Activated CD4-positive, alpha-beta T cell treated with anti-CD3 and anti-CD28 coated beads, Interleukin-2, amount 50 U/mL, for 24 hours (primary cell): Measurements from ENCODE around the gene CEMIP.
"Not testable (repeated sequence)": the region's sequence is repeated elsewhere in the genome, so short reads cannot be mapped to it uniquely, and the experiment has no call there.

Source experiments
- DNase-seq, 2 donors: peaks; one replicate each; pipeline ENCODE4 v3.0.0-alpha.2; 2020; ENCODE audit warnings: low read depth in 1 of 2, low spot score in 1 of 2

The CEMIP gene

GRCh38 chr15:80755885-80756284 is 23.3 kb upstream of the CEMIP start:
- no peak for DNase-seq

GRCh38 chr15:80758130-80758745 is 20.9 kb upstream of the CEMIP start:
- no peak for DNase-seq

DNA sequence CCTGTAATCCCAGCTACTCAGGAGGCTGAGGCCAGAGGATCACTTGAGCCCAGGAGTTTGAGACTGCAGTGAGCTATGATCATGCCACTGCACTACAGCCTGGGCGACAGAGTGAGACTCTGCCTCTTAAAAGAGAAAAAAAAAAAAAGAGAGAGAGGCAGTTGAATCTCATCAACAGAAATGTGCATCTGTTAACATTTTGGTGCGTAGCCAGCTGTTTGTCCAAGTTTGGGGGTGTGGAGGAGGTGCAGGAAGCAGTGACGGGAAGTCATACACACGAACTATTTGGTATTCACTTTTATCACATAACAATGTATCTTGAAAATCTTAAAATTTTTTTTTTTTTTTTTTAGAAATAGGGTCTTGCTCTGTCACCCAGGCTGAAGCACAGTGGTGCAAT is 18.2 kb upstream of the CEMIP start:
- no peak for DNase-seq

DNA sequence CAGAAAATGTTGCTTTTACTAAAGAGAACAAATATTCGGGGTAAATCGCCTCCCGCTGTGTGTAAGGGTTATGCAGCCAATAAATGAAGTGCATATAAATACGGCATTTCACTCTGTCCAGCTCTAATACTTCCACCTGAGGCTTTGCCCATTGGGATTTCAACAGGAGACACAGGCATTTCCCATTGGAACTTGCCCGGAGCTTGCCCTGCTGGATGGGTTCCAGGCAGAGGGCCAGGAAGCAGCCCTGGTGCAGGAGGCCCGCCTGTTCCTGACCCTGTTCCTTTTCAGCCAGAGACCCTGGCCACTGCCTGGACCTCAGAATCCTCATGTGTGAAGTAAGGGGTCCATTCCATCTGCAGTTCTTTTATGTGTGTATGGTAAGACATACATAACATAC is 17.4 kb upstream of the CEMIP start:
- no peak for DNase-seq

- DNase-seq: not testable (repeated sequence)
Measured at GRCh38 chr15:80763235-80763634, 15.9 kb upstream of the CEMIP start.

DNA sequence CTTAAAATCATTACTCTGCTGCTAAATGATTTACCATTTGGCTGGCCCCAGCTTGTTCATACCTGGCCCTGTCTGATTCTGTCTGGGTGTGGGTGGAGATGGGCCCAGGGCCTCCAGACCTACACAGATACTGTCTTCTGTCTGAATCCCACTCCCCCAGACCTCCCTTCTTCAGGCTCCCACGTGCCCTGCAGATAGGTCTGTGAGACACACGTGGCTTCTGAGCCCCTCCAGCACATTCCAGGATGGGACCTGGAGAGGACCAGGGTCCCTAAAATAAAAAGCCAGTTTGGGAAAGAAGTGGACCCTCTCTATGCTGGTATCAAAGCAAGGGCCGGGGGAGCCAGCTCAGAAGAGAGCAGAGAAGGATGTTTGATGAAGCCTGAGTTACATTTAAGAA is 14.6 kb upstream of the CEMIP start:
- no peak for DNase-seq

DNA sequence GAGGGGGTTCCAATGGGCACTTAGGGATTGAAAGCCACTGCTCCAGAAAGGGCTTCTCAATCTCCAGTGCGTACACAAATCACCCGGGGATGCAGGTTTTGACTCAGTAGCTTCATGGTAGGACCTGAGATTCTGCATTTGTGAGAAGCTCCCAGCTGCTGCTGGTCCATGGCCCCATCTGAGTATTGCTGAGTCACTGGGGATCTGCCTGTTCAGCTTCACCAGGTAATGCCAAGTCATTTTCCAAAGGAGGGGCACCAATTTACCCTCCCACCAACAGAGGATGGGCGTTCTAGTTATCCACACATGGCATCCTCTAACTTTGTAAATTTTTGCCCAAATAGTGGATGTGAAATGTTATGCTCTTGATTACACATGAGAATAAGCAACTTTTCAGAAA is 12.9 kb upstream of the CEMIP start:
- DNase-seq: no peak

GRCh38 chr15:80768158-80768557 is 11.0 kb upstream of the CEMIP start:
- DNase-seq: no peak

DNA sequence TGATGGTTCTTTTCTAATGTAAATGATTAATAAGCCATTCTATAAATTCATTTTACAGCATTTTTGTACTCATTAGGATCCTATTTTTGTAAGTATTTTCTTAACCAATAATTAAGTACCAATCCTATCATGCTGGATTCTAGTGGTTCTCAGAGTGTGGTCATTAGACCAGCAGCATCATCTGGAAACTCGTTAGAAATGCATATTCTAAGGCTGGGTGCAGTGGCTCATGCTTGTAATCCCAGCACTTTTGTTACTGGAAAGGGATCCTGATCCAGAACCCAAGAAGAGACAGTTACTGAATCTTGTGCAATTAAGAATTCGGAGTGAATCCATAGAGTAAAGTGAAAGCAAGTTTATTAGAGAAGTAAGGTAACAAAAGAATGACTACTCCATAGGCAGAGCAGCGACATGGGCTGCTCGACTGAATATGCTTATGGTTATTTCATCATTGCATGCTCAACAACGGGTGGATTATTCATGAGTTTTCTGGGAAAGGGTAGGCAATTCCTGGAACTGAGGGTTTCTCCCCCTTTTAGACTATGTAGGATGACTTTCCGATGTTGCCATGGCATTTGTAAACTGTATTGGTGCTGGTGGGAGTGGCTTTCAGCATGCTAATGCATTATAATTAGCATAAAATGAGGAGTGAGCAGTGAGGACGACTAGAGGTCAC is 9.9 kb upstream of the CEMIP start:
- no peak for DNase-seq

DNA sequence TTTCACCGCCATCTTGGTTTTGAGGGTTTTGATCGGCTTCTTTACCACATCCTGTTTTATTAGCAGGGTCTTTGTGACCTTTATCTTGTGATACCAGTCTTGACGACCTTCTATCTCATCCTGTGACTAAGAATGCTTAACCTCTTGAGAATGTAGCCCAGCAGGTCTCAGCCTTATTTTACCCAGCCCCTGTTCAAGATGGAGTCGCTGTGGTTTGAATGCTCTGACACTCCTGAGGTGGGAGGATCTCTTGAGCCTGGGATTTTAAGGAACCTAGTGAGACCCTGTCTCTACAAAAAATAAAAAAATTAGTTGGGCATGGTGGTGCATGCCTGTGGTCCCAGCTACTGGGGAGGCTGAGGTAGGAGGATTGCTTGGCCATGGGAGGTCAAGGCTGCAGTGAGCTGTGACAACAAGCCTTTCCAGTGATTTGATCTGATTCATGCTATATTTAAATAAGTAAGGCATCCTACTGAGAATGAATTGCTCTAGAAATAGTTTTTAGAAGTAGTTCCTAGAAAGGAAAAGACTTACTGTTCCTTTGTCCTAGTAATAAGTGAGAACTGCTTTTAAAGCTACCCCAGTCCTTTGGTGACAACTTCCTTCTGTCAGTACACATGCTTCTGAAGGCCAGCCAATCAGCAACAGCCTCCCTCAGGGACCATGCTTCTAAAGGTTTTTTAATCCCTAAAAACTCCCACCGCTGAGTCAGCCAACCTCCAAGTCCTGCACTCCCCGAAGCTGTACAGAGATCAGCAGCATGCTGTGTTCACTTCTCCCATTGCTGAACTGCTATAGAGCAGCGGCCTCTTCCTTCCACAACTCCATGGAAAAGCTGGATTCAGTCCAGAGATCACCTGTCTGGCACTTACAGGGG is 9.1 kb upstream of the CEMIP start:
- DNase-seq: no peak

- DNase-seq: no peak
Measured at GRCh38 chr15:80773122-80773551, 6.0 kb upstream of the CEMIP start.

GRCh38 chr15:80773792-80774352 is 5.3 kb upstream of the CEMIP start:
- no peak for DNase-seq

- no peak for DNase-seq
Measured at GRCh38 chr15:80774486-80774885, 4.7 kb upstream of the CEMIP start.

- DNase-seq: no peak
Measured at GRCh38 chr15:80775338-80775737, 3.8 kb upstream of the CEMIP start.

DNA sequence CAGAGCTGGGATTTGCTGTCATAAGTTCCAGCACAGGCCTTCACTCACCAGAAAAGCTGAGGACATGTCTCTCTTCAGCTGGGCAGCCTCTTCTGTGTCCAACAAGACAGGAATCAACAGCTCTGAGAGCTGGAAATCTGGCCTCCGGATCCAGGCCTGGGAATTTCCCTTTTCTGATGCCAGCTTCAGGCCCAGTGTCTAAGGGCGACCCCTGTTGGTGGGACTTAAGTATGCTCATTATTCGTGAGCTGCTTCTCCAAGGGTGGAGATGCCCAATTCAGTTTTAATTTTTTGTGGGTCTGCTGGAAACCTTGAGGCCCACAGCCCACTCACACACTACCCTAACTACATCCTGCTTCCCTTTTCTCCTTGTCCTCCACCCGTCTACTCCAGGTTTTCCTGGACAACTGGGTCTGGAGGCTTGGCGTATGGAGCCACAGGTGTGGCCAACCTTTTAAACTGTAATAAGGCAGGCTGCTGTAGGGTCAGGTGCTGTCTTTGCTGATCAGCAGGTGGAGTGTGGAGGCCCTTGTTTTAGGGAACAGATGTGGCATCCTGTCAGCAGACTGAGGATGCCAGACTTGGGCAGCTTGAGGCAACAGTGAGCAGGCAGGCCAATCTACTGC is 2.6 kb upstream of the CEMIP start:
- DNase-seq: peak in 1 of 2 donors; percentile 63

- DNase-seq: no peak
Measured at GRCh38 chr15:80777137-80777536, 2.0 kb upstream of the CEMIP start.

DNA sequence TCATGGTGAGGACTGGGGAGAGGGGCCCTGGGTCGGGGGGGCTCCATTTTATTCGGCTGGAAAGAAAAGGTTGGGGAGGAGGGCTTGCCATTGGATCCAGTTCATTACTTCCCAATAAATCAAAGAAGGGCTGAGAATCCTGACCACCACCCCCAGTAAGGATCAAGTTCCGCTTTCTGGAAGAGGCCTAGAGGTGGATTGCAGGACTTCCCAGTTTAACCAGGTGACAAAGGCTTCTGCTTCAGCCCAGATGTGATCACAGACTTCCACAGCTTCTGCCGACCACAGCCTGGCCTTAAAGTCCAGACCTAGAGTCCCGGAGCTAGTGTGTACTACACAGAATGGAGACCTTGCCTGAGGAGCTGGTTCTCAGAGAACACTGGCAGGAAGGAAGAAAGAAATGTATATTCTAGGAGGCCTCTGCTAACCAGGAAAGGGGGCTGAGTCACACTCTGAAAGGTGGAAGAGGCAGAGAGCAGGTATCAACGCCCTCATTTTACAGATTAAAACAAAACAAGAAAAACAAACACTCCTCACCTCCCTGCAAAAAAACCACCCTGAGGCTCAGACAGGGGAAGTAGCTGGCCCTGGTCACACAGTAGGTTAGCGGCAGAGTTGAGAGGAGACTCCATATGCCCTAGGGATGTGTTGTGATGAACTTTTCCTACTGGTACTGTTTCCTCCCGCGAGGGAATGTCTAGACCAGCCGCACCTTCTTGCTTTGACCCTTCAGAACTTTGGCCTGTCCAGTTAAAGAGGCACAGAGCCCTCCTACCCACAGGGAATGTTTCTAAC is 1.1 kb upstream of the CEMIP start:
- DNase-seq: no peak

GRCh38 chr15:80778621-80778963 is 578 bp upstream of the CEMIP start:
- no peak for DNase-seq

GRCh38 chr15:80779658-80780415 is 667 bp downstream of the CEMIP start:
- DNase-seq: no peak
